ENCODE data around the gene SNRPA. TPM values are rescaled to one million over a fixed set of nuclear protein-coding genes. Genes with fewer than 3 reads are reported as not detected.

The SNRPA gene
- total and polyA plus RNA-seq, 2 of the 13 experiments (the other 11 are each of a cell fraction or from before 2014, with no cell fraction given), result 59.6 to 162 TPM

DNA sequence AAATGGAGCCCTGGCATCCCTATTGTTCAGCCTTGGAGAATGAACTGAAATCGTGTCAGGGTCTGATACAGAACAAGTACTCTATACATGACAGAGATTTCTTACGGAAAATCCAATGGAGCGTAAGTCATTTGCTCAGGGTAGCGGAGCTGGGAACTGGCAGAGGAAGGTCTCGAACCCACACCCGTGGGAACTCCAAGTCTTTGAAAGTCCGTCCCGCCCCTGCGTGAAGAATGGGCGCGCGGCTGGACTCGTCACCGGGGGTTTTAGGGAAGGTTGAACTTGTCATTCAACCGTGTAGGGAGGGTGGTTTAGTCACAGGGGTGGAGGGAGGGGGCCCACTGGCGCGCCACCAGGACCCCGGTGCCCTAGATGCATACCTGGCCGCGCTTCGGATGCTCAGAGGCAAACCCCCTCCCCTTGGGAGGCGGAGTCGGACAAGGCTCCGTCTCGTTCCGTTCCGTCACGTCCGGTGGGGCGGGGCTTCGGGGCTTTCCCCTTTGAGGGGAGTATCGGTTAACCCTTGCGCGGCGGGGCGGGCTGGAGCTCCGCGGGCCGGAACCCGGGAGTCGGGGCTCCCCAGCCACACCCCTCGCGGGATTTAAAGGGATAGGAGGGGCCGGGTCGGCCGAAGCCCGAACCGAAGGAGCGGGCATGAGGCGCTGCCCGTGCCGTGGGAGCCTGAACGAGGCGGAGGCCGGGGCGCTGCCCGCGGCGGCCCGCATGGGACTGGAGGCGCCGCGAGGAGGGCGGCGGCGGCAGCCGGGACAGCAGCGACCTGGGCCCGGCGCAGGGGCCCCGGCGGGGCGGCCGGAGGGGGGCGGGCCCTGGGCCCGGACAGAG is 34.3 kb upstream of the SNRPA start, which contains the start of the genes COQ8B and ITPKC (continued):
- no peak for TF ChIP-seq FOXK1 (CRISPR knock-in tag; IDR thresholded peaks at IDR 0.05; ENCODE audit: borderline replicate concordance, low read depth)
- TF ChIP-seq MTA3 (CRISPR knock-in tag; IDR thresholded peaks at IDR 0.05), result no peak
- TF ChIP-seq MYNN (CRISPR knock-in tag; IDR thresholded peaks at IDR 0.05; ENCODE audit: low read depth), result no peak
- no peak for TF ChIP-seq ZNF382 (CRISPR knock-in tag; IDR thresholded peaks at IDR 0.05; ENCODE audit: borderline replicate concordance)
- no peak for TF ChIP-seq RBAK (CRISPR knock-in tag; IDR thresholded peaks at IDR 0.05)
- no peak for TF ChIP-seq SUZ12 (IDR thresholded peaks at IDR 0.05; ENCODE audit: low read depth, low read length)
- peak; percentile 56; the same call in 1 of the 2 replicates for TF ChIP-seq ERF (CRISPR knock-in tag; IDR thresholded peaks at IDR 0.05)
- TF ChIP-seq SP5 (CRISPR knock-in tag; IDR thresholded peaks at IDR 0.05; ENCODE audit: borderline replicate concordance, low read depth), result peak; percentile 87
- no peak for TF ChIP-seq ZNF720 (CRISPR knock-in tag; IDR thresholded peaks at IDR 0.05)
- TF ChIP-seq ZNF567 (CRISPR knock-in tag; IDR thresholded peaks at IDR 0.05; ENCODE audit: borderline replicate concordance), result no peak
- TF ChIP-seq, protein P1, sequence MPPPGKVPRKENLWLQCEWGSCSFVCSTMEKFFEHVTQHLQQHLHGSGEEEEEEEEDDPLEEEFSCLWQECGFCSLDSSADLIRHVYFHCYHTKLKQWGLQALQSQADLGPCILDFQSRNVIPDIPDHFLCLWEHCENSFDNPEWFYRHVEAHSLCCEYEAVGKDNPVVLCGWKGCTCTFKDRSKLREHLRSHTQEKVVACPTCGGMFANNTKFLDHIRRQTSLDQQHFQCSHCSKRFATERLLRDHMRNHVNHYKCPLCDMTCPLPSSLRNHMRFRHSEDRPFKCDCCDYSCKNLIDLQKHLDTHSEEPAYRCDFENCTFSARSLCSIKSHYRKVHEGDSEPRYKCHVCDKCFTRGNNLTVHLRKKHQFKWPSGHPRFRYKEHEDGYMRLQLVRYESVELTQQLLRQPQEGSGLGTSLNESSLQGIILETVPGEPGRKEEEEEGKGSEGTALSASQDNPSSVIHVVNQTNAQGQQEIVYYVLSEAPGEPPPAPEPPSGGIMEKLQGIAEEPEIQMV (CRISPR knock-in tag; IDR thresholded peaks at IDR 0.05; ENCODE audit: low read depth), result no peak
- TF ChIP-seq SALL2 (CRISPR knock-in tag; IDR thresholded peaks at IDR 0.05), result peak; percentile 71; the same call in 1 of the 2 replicates
- no peak for TF ChIP-seq ZNF446 (CRISPR knock-in tag; IDR thresholded peaks at IDR 0.05)
- TF ChIP-seq STAT5B (CRISPR knock-in tag; IDR thresholded peaks at IDR 0.05), result no peak
- TF ChIP-seq, protein P2, sequence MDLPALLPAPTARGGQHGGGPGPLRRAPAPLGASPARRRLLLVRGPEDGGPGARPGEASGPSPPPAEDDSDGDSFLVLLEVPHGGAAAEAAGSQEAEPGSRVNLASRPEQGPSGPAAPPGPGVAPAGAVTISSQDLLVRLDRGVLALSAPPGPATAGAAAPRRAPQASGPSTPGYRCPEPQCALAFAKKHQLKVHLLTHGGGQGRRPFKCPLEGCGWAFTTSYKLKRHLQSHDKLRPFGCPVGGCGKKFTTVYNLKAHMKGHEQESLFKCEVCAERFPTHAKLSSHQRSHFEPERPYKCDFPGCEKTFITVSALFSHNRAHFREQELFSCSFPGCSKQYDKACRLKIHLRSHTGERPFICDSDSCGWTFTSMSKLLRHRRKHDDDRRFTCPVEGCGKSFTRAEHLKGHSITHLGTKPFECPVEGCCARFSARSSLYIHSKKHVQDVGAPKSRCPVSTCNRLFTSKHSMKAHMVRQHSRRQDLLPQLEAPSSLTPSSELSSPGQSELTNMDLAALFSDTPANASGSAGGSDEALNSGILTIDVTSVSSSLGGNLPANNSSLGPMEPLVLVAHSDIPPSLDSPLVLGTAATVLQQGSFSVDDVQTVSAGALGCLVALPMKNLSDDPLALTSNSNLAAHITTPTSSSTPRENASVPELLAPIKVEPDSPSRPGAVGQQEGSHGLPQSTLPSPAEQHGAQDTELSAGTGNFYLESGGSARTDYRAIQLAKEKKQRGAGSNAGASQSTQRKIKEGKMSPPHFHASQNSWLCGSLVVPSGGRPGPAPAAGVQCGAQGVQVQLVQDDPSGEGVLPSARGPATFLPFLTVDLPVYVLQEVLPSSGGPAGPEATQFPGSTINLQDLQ (CRISPR knock-in tag; IDR thresholded peaks at IDR 0.05), result no peak
- no peak for TF ChIP-seq SMARCC2 (IDR thresholded peaks at IDR 0.05)
- TF ChIP-seq, protein P3, sequence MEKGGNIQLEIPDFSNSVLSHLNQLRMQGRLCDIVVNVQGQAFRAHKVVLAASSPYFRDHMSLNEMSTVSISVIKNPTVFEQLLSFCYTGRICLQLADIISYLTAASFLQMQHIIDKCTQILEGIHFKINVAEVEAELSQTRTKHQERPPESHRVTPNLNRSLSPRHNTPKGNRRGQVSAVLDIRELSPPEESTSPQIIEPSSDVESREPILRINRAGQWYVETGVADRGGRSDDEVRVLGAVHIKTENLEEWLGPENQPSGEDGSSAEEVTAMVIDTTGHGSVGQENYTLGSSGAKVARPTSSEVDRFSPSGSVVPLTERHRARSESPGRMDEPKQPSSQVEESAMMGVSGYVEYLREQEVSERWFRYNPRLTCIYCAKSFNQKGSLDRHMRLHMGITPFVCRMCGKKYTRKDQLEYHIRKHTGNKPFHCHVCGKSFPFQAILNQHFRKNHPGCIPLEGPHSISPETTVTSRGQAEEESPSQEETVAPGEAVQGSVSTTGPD (CRISPR knock-in tag; IDR thresholded peaks at IDR 0.05), result no peak
- TF ChIP-seq KAT8 (CRISPR knock-in tag; IDR thresholded peaks at IDR 0.05), result peak; percentile 69
- TF ChIP-seq REXO4 (CRISPR knock-in tag; IDR thresholded peaks at IDR 0.05; ENCODE audit: borderline replicate concordance), result no peak
- no peak; the same call in 1 of the 2 replicates for TF ChIP-seq SIX4 (CRISPR knock-in tag; IDR thresholded peaks at IDR 0.05)
- no peak for TF ChIP-seq TBX2 (CRISPR knock-in tag; IDR thresholded peaks at IDR 0.05; ENCODE audit: borderline replicate concordance)
- TF ChIP-seq, protein P4, sequence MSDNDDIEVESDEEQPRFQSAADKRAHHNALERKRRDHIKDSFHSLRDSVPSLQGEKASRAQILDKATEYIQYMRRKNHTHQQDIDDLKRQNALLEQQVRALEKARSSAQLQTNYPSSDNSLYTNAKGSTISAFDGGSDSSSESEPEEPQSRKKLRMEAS (IDR thresholded peaks at IDR 0.05), result no peak; the same call in 1 of the 2 replicates
- no peak for TF ChIP-seq ZNF724P (CRISPR knock-in tag; IDR thresholded peaks at IDR 0.05; ENCODE audit: borderline replicate concordance)
- no peak for TF ChIP-seq SP140L (CRISPR knock-in tag; IDR thresholded peaks at IDR 0.05; ENCODE audit: borderline replicate concordance)
- 0 out of 2 replicates have a peak, but pooled peaks have one; percentile 40 for TF ChIP-seq CCDC6 (CRISPR knock-in tag; IDR thresholded peaks at IDR 0.05)
- TF ChIP-seq RFX1 (IDR thresholded peaks at IDR 0.05), result no peak
- 0 out of 2 replicates have a peak, but pooled peaks have one; percentile 12 for TF ChIP-seq MIER2 (CRISPR knock-in tag; IDR thresholded peaks at IDR 0.05)

All from HepG2 (cell line).